K562 (cell line): ENCODE measurements around the gene B3GAT1. TPM values are rescaled to one million over a fixed set of nuclear protein-coding genes. Genes with fewer than 3 reads are reported as not detected.

Source experiments
- ATAC-seq: fragments of 200-7000 bp; cut with Tn5 transposase; 3 replicates; pipeline ENCODE4 v1.9.1; 2020; ENCODE audit warnings: moderate library complexity
- BruUV-seq: library from RNA; stranded (reverse); fragments of 400-500 nt; replicated peaks from 2 replicates; lab custom pipeline; 2021; lab: Mats Ljungman, UMichigan
- CTCF ChIA-PET: fragments of 300-600 bp; formaldehyde crosslinking; extraction: SDS; loops from one replicate; lab custom pipeline; 2021; ENCODE audit warnings: low intra/inter-chr PET ratio; lab: Yijun Ruan, JAX
- POLR2A ChIA-PET: fragments of 300-600, 350-650 bp; sonication (Branson Sonifier 250); formaldehyde crosslinking; extraction: SDS; loops from one replicate; lab custom pipeline; 2021; ENCODE audit warnings: antibody characterized with exemption, inconsistent platforms; lab: Yijun Ruan, JAX
- DNase-seq, 4 experiments: peaks; one replicate each; pipeline versions ENCODE4 v3.0.0 to v3.0.0-alpha.2; 2011 to 2018; ENCODE audit warnings: low spot score in 3 of 4, mixed read lengths in 3 of 4; ENCODE audit errors: extremely low read depth in 1 of 4
- FAIRE-seq: peaks from 2 replicates; lab custom pipeline; 2011; peaks lifted over from hg19 to GRCh38; lab: Jason Lieb, UNC
- H2AFZ ChIP-seq: 2 replicates; pipeline ENCODE4 v1.6.0; 2011; ENCODE audit warnings: low read depth, low read length, control low read depth, inconsistent platforms
- H3K27ac ChIP-seq: fragments of 200-600 bp; 3 replicates; pipeline ENCODE4 v1.8.0; 2011; ENCODE audit warnings: low read depth, mild to moderate bottlenecking, control low read depth, inconsistent platforms, low read length, moderate library complexity, mixed read lengths; ENCODE audit errors: extremely low read depth
- H3K27me3 ChIP-seq, 2 experiments: fragments of 300-600 bp in 1 of 2; 2 replicates in 1 of 2; 3 replicates in 1 of 2; pipeline versions ENCODE4 v1.6.0 to v1.8.0; 2011; ENCODE audit warnings: inconsistent platforms in 2 of 2, low read length in 2 of 2, mild to moderate bottlenecking in 1 of 2, mixed read lengths in 1 of 2, moderate library complexity in 1 of 2; ENCODE audit not compliant: control insufficient read depth in 2 of 2, insufficient read depth in 2 of 2
- H3K36me3 ChIP-seq: fragments of 300-600 bp; 3 replicates; pipeline ENCODE4 v1.8.0; 2011; ENCODE audit warnings: mild to moderate bottlenecking, low read length, inconsistent platforms; ENCODE audit not compliant: control insufficient read depth, insufficient read depth
- H3K4me1 ChIP-seq, 2 experiments: fragments of 200-600 bp in 1 of 2; replicated peaks in 1 of 2; 2 replicates in 1 of 2; 3 replicates in 1 of 2; pipeline versions ENCODE4 v1.5.1 to v1.8.0; 2011; ENCODE audit warnings: inconsistent platforms in 2 of 2, low read length in 2 of 2, mild to moderate bottlenecking in 1 of 2, mixed read lengths in 1 of 2, moderate library complexity in 1 of 2; ENCODE audit not compliant: control insufficient read depth in 2 of 2, insufficient read depth in 2 of 2
- H3K4me2 ChIP-seq: 2 replicates; pipeline ENCODE4 v1.6.1; 2011; ENCODE audit warnings: low read length, control low read depth, inconsistent platforms, mixed read lengths; ENCODE audit not compliant: insufficient read depth
- H3K4me3 ChIP-seq: fragments of 200-600 bp; sonication (generic), shearing (Covaris generic); 2 replicates; pipeline ENCODE4 v1.5.1; 2016; ENCODE audit warnings: control low read depth, inconsistent platforms
- H3K79me2 ChIP-seq: fragments of 200-600 bp; 3 replicates; pipeline ENCODE4 v1.8.0; 2011; ENCODE audit warnings: low read length, inconsistent platforms; ENCODE audit not compliant: control insufficient read depth, insufficient read depth
- H3K9ac ChIP-seq, 2 experiments: 2 replicates each; pipeline versions ENCODE4 v1.6.0 to v1.6.1; 2011; ENCODE audit warnings: low read depth in 2 of 2, low read length in 2 of 2, control low read depth in 1 of 2, inconsistent platforms in 1 of 2, mild to moderate bottlenecking in 1 of 2, mixed read lengths in 1 of 2; ENCODE audit not compliant: insufficient read depth in 1 of 2
- H3K9me1 ChIP-seq: one replicate; pipeline ENCODE4 v1.6.0; 2011; ENCODE audit warnings: inconsistent platforms, mild to moderate bottlenecking, low read length, moderate library complexity; ENCODE audit not compliant: control insufficient read depth, insufficient read depth
- H3K9me3 ChIP-seq: replicated peaks from 2 replicates; pipeline ENCODE4 v1.5.1; 2011; ENCODE audit warnings: low read depth, low read length, inconsistent platforms; ENCODE audit not compliant: control insufficient read depth, insufficient read depth
- H4K20me1 ChIP-seq: replicated peaks from 2 replicates; pipeline ENCODE4 v1.6.1; 2011; ENCODE audit warnings: low read length, inconsistent platforms, mixed read lengths; ENCODE audit not compliant: control insufficient read depth, insufficient read depth
- FIP1L1 ChIP-seq: fragments of 200-400 bp; formaldehyde crosslinking; IDR thresholded peaks from 2 replicates; pipeline ENCODE4 v1.6.1; 2018; ENCODE audit warnings: mild to moderate bottlenecking, low read depth, low read length; ENCODE audit not compliant: poor library complexity, severe bottlenecking
- VEZF1 ChIP-seq: fragments of 200-800 bp; sonication (Bioruptor generic); IDR thresholded peaks from 2 replicates; pipeline ENCODE4 v1.6.1; 2017; ENCODE audit warnings: missing genetic modification characterization, missing compliant biosample characterization
- XRCC4 ChIP-seq: IDR thresholded peaks from one replicate; pipeline ENCODE4 v1.6.1; 2011; ENCODE audit not compliant: insufficient read depth, insufficient read length; ENCODE audit errors: extremely low read depth
- whole genome bisulfite sequencing: fragments of 100-300 bp; shearing (Covaris generic); methylation state at CpG from one replicate; pipeline ENCODE4 v1.1.6; 2016; ENCODE audit warnings: low coverage, mixed read lengths; ENCODE audit not compliant: insufficient coverage; ENCODE audit errors: missing lambda C conversion rate; 5-methylcytosine and 5-hydroxymethylcytosine counted together
- in situ Hi-C: fragments of 300-500 bp; cut with MboI; formaldehyde crosslinking; loops from 4 replicates; pipeline ENCODE4 v1.15.0; 2018; ENCODE audit warnings: inconsistent platforms, mixed read lengths
- intact Hi-C: fragments of 100-400 bp; cut with micrococcal nuclease; formaldehyde crosslinking; loops from 2 replicates; pipeline ENCODE4 v1.14.2; 2022
- polyA plus RNA-seq, 8 experiments: library from polyadenylated mRNA; depleted of rRNA in 4 of 8; stranded (reverse) in 5 of 8; unstranded in 3 of 8; fragments of >200 nt; fragmentation: Nextera tagmentation in 2 of 8; fragmentation: Illumina TruSeq in 1 of 8; extraction: Ambion mirVana in 2 of 8; extraction: Trizol in 1 of 8; gene quantifications; 2 replicates each; pipeline versions ENCODE4 v1.2.1 to v1.2.3, GENCODE V29; 2011 to 2014; ENCODE audit warnings: inconsistent platforms in 1 of 8, missing spikeins in 1 of 8
- total RNA-seq, 7 experiments: library from RNA; depleted of rRNA in 6 of 7; stranded (reverse); fragments of >200 nt in 6 of 7; fragmentation: Illumina TruSeq in 2 of 7; extraction: Trizol in 2 of 7; gene quantifications; 2 replicates each; pipeline versions ENCODE4 v1.2.1 to v1.2.3, GENCODE V29; 2011 to 2021; ENCODE audit warnings: low replicate concordance in 1 of 7

The B3GAT1 gene
- total and polyA plus RNA-seq, 9 of the 15 experiments (the other 6 are each of a cell fraction or from before 2014, with no cell fraction given): 0.01 to 0.53 (median 0.14) TPM; not detected in 1

- TF ChIP-seq VEZF1 (CRISPR knock-in tag): peak; percentile 86
Measured at GRCh38 chr11:134331354-134332188, 80.5 kb downstream of the B3GAT1 start, which contains the start of gene GLB1L2 (continued).

GRCh38 chr11:134330611-134331353, 81.3 kb downstream of the B3GAT1 start:
- intact Hi-C loops: no loop called here
- peaks cover 4 to 12% of the 10 kb centered on the region in 2 experiments; a peak in 4 of 5 replicates for H3K27me3 ChIP-seq
- no peak overlapping the region for H3K27ac ChIP-seq
- in situ Hi-C loops: no loop called here
- DNase-seq: no peak
- no peak for TF ChIP-seq XRCC4
- TF ChIP-seq FIP1L1: no peak
- TF ChIP-seq, all 486 proteins: peak for 0
- H3K4me3 ChIP-seq: no peak overlapping the region
- 0 out of 3 replicates have a peak, but pooled peaks cover 2% of the 10 kb centered on the region for H3K79me2 ChIP-seq
- no TSS peak for BruUV-seq
- peaks cover 8 to 19% of the 10 kb centered on the region in 2 experiments; a peak in 4 of 5 replicates for H3K4me1 ChIP-seq
- H4K20me1 ChIP-seq: no peaks in the 10 kb centered on the region
- FAIRE-seq: no peak
- no peaks in the 10 kb centered on the region for H3K36me3 ChIP-seq
- no peak for ATAC-seq
- H2AFZ ChIP-seq: peak overlapping the region; percentile 82
- no peaks in the 10 kb centered on the region for H3K9me3 ChIP-seq
- WGBS: 62% methylated on average over 21 of the region's 22 CpGs
- POLR2A ChIA-PET: no interaction called here
- H3K4me2 ChIP-seq: no peak overlapping the region
- H3K9ac ChIP-seq: no peak overlapping the region
- CTCF ChIA-PET: interaction anchor here (0.7 kb wide), 1 partner anchor 55 kb away, joined by 4 read pairs; the partner anchor contains the start of gene GLB1L3
- H3K9me1 ChIP-seq: no peaks in the 10 kb centered on the region

Other genes with a start within 250 kb of the B3GAT1 start
- 44.7 and 63.0 TPM in 2 replicates for gene NCAPD3, start 188.3 kb downstream of the B3GAT1 start, total RNA-seq (2014; rRNA removed)
- gene NCAPD3, start 188.3 kb downstream of the B3GAT1 start, total RNA-seq (2014; rRNA removed; fragmentation: Illumina TruSeq; extraction: Trizol): 58.4 and 58.6 TPM in 2 replicates
- gene NCAPD3, start 188.3 kb downstream of the B3GAT1 start, total RNA-seq (2015; rRNA removed; fragmentation: Illumina TruSeq; extraction: Trizol): 59.1 and 61.1 TPM in 2 replicates
- gene NCAPD3, start 188.3 kb downstream of the B3GAT1 start, total RNA-seq (2021): 76.4 and 76.5 TPM in 2 replicates
- gene NCAPD3, start 188.3 kb downstream of the B3GAT1 start, polyA plus RNA-seq (2011; rRNA removed): 50.8 and 80.6 TPM in 2 replicates
- 60.4 and 68.3 TPM in 2 replicates for gene NCAPD3, start 188.3 kb downstream of the B3GAT1 start, polyA plus RNA-seq (2014; fragmentation: Illumina TruSeq; extraction: Trizol)
- gene NCAPD3, start 188.3 kb downstream of the B3GAT1 start, polyA plus RNA-seq (2014; fragmentation: Nextera tagmentation; extraction: Ambion mirVana): 10 to 100 TPM; 23.6 to 39.8 TPM
- 57.8 and 61.7 TPM in 2 replicates for gene NCAPD3, start 188.3 kb downstream of the B3GAT1 start, polyA plus RNA-seq (2014; rRNA removed)
- 25.0 and 33.0 TPM in 2 replicates for gene VPS26B, start 187.6 kb downstream of the B3GAT1 start, total RNA-seq (2014; rRNA removed)
- 19.3 and 22.4 TPM in 2 replicates for gene VPS26B, start 187.6 kb downstream of the B3GAT1 start, total RNA-seq (2014; rRNA removed; fragmentation: Illumina TruSeq; extraction: Trizol)
- 26.8 and 27.4 TPM in 2 replicates for gene VPS26B, start 187.6 kb downstream of the B3GAT1 start, total RNA-seq (2015; rRNA removed; fragmentation: Illumina TruSeq; extraction: Trizol)
- 35.4 and 35.7 TPM in 2 replicates for gene VPS26B, start 187.6 kb downstream of the B3GAT1 start, total RNA-seq (2021)
- gene VPS26B, start 187.6 kb downstream of the B3GAT1 start, polyA plus RNA-seq (2011; rRNA removed): 31.1 and 43.3 TPM in 2 replicates
- gene VPS26B, start 187.6 kb downstream of the B3GAT1 start, polyA plus RNA-seq (2014; fragmentation: Illumina TruSeq; extraction: Trizol): 34.5 and 34.8 TPM in 2 replicates
- 1 to 10 TPM; 3.5 to 4.6 TPM for gene VPS26B, start 187.6 kb downstream of the B3GAT1 start, polyA plus RNA-seq (2014; fragmentation: Nextera tagmentation; extraction: Ambion mirVana)
- 26.2 and 27.5 TPM in 2 replicates for gene VPS26B, start 187.6 kb downstream of the B3GAT1 start, polyA plus RNA-seq (2014; rRNA removed)
- 68.3 and 79.8 TPM in 2 replicates for gene THYN1, start 158.9 kb downstream of the B3GAT1 start, total RNA-seq (2014; rRNA removed)
- gene THYN1, start 158.9 kb downstream of the B3GAT1 start, total RNA-seq (2014; rRNA removed; fragmentation: Illumina TruSeq; extraction: Trizol): 104 and 113 TPM in 2 replicates
- 103 and 106 TPM in 2 replicates for gene THYN1, start 158.9 kb downstream of the B3GAT1 start, total RNA-seq (2015; rRNA removed; fragmentation: Illumina TruSeq; extraction: Trizol)
- gene THYN1, start 158.9 kb downstream of the B3GAT1 start, total RNA-seq (2021): 54.9 and 56.2 TPM in 2 replicates
- 58.0 and 93.7 TPM in 2 replicates for gene THYN1, start 158.9 kb downstream of the B3GAT1 start, polyA plus RNA-seq (2011; rRNA removed)
- 100 and 124 TPM in 2 replicates for gene THYN1, start 158.9 kb downstream of the B3GAT1 start, polyA plus RNA-seq (2014; fragmentation: Illumina TruSeq; extraction: Trizol)
- gene THYN1, start 158.9 kb downstream of the B3GAT1 start, polyA plus RNA-seq (2014; fragmentation: Nextera tagmentation; extraction: Ambion mirVana): 100 to 1,000 TPM; 229 to 279 TPM
- gene THYN1, start 158.9 kb downstream of the B3GAT1 start, polyA plus RNA-seq (2014; rRNA removed): 80.1 and 80.4 TPM in 2 replicates
- gene ACAD8, start 158.7 kb downstream of the B3GAT1 start, total RNA-seq (2014; rRNA removed): 17.7 and 22.5 TPM in 2 replicates
- gene ACAD8, start 158.7 kb downstream of the B3GAT1 start, total RNA-seq (2014; rRNA removed; fragmentation: Illumina TruSeq; extraction: Trizol): 19.6 and 20.1 TPM in 2 replicates
- 16.3 and 18.1 TPM in 2 replicates for gene ACAD8, start 158.7 kb downstream of the B3GAT1 start, total RNA-seq (2015; rRNA removed; fragmentation: Illumina TruSeq; extraction: Trizol)
- gene ACAD8, start 158.7 kb downstream of the B3GAT1 start, total RNA-seq (2021): 20.2 and 23.5 TPM in 2 replicates
- gene ACAD8, start 158.7 kb downstream of the B3GAT1 start, polyA plus RNA-seq (2011; rRNA removed): 21.1 and 31.6 TPM in 2 replicates
- gene ACAD8, start 158.7 kb downstream of the B3GAT1 start, polyA plus RNA-seq (2014; fragmentation: Illumina TruSeq; extraction: Trizol): 17.8 and 20.7 TPM in 2 replicates
- 10 to 100 TPM in 1 of 2 experiments, 1 to 10 TPM in 1; 6.5 to 11.5 TPM for gene ACAD8, start 158.7 kb downstream of the B3GAT1 start, polyA plus RNA-seq (2014; fragmentation: Nextera tagmentation; extraction: Ambion mirVana)
- 34.0 and 34.1 TPM in 2 replicates for gene ACAD8, start 158.7 kb downstream of the B3GAT1 start, polyA plus RNA-seq (2014; rRNA removed)
- 0.20 and 3.3 TPM in 2 replicates for gene GLB1L3, start 135.9 kb downstream of the B3GAT1 start, total RNA-seq (2014; rRNA removed)
- gene GLB1L3, start 135.9 kb downstream of the B3GAT1 start, total RNA-seq (2014; rRNA removed; fragmentation: Illumina TruSeq; extraction: Trizol): 0.51 and 1.3 TPM in 2 replicates
- gene GLB1L3, start 135.9 kb downstream of the B3GAT1 start, total RNA-seq (2015; rRNA removed; fragmentation: Illumina TruSeq; extraction: Trizol): 0.43 and 0.72 TPM in 2 replicates
- 0.27 and 0.36 TPM in 2 replicates for gene GLB1L3, start 135.9 kb downstream of the B3GAT1 start, total RNA-seq (2021)
- 0.08 and 0.67 TPM in 2 replicates for gene GLB1L3, start 135.9 kb downstream of the B3GAT1 start, polyA plus RNA-seq (2011; rRNA removed)
- gene GLB1L3, start 135.9 kb downstream of the B3GAT1 start, polyA plus RNA-seq (2014; fragmentation: Illumina TruSeq; extraction: Trizol): 0.40 and 0.59 TPM in 2 replicates
- under 1 TPM; 0.18 to 0.30 TPM for gene GLB1L3, start 135.9 kb downstream of the B3GAT1 start, polyA plus RNA-seq (2014; fragmentation: Nextera tagmentation; extraction: Ambion mirVana)
- gene GLB1L3, start 135.9 kb downstream of the B3GAT1 start, polyA plus RNA-seq (2014; rRNA removed): 0.49 and 0.59 TPM in 2 replicates
- gene GLB1L2, start 80.3 kb downstream of the B3GAT1 start, total RNA-seq (2014; rRNA removed): 13.8 and 15.7 TPM in 2 replicates
- 9.5 and 10.4 TPM in 2 replicates for gene GLB1L2, start 80.3 kb downstream of the B3GAT1 start, total RNA-seq (2014; rRNA removed; fragmentation: Illumina TruSeq; extraction: Trizol)
- gene GLB1L2, start 80.3 kb downstream of the B3GAT1 start, total RNA-seq (2015; rRNA removed; fragmentation: Illumina TruSeq; extraction: Trizol): 10.0 and 10.9 TPM in 2 replicates
- 15.4 and 16.8 TPM in 2 replicates for gene GLB1L2, start 80.3 kb downstream of the B3GAT1 start, total RNA-seq (2021)
- 20.8 and 21.4 TPM in 2 replicates for gene GLB1L2, start 80.3 kb downstream of the B3GAT1 start, polyA plus RNA-seq (2011; rRNA removed)
- 19.1 and 19.2 TPM in 2 replicates for gene GLB1L2, start 80.3 kb downstream of the B3GAT1 start, polyA plus RNA-seq (2014; fragmentation: Illumina TruSeq; extraction: Trizol)
- 1 to 10 TPM in 1 of 2 experiments, under 1 TPM in 1; 0.84 to 2.5 TPM for gene GLB1L2, start 80.3 kb downstream of the B3GAT1 start, polyA plus RNA-seq (2014; fragmentation: Nextera tagmentation; extraction: Ambion mirVana)
- gene GLB1L2, start 80.3 kb downstream of the B3GAT1 start, polyA plus RNA-seq (2014; rRNA removed): 14.9 and 15.6 TPM in 2 replicates